Aorta (tissue), 5 donors: ENCODE measurements around the gene FSTL5. TPM values are rescaled to one million over a fixed set of nuclear protein-coding genes. Genes with fewer than 3 reads are reported as not detected.

Experiments
- ATAC-seq: fragments of 200-7000 bp; cut with Tn5 transposase; one replicate; pipeline ENCODE4 v1.9.1; 2022; ENCODE audit warnings: moderate library complexity; ENCODE audit not compliant: low FRiP score
- DNase-seq, 2 donors: peaks; one replicate each; pipeline ENCODE4 v3.0.0-alpha.2; 2020
- H3K27ac ChIP-seq, 2 donors: one replicate each; pipeline ENCODE4 v1.5.1; 2013; ENCODE audit warnings: low read length in 2 of 2, mild to moderate bottlenecking in 2 of 2, moderate library complexity in 2 of 2, control low read depth in 1 of 2, inconsistent platforms in 1 of 2, low read depth in 1 of 2
- H3K27me3 ChIP-seq, 2 donors: one replicate each; pipeline ENCODE4 v1.6.1; 2013; ENCODE audit warnings: control low read depth in 1 of 2, low read length in 1 of 2, mild to moderate bottlenecking in 1 of 2, moderate library complexity in 1 of 2; ENCODE audit not compliant: insufficient read depth in 2 of 2, control insufficient read depth in 1 of 2
- H3K36me3 ChIP-seq, 2 donors: one replicate each; pipeline ENCODE4 v1.6.1; 2013; ENCODE audit warnings: control low read depth in 1 of 2, low read length in 1 of 2, mild to moderate bottlenecking in 1 of 2; ENCODE audit not compliant: insufficient read depth in 2 of 2, control insufficient read depth in 1 of 2
- H3K4me1 ChIP-seq, 2 donors: one replicate each; pipeline ENCODE4 v1.6.1; 2013; ENCODE audit warnings: low read length in 2 of 2, control low read depth in 1 of 2, mild to moderate bottlenecking in 1 of 2, moderate library complexity in 1 of 2; ENCODE audit not compliant: insufficient read depth in 2 of 2, control insufficient read depth in 1 of 2
- H3K4me3 ChIP-seq, 2 donors: one replicate each; pipeline ENCODE4 v1.5.1; 2013; ENCODE audit warnings: low read length in 2 of 2, control low read depth in 1 of 2, mild to moderate bottlenecking in 1 of 2
- H3K9me3 ChIP-seq: one replicate; pipeline ENCODE4 v1.6.1; 2013; ENCODE audit warnings: mild to moderate bottlenecking, low read length; ENCODE audit not compliant: control insufficient read depth
- WGBS, 2 donors: extraction: QIAGEN DNeasy Blood & Tissue Kit; methylation state at CpG; one replicate each; pipeline ENCODE4 v1.1.7; 2013; 5-methylcytosine and 5-hydroxymethylcytosine counted together
- intact Hi-C, 2 donors: fragments of 100-400 bp; cut with DNase I; formaldehyde crosslinking; loops; one replicate each; pipeline versions ENCODE4 v1.14.2 to v1.15.0; 2022
- polyA plus RNA-seq, 2 donors: library from polyadenylated mRNA; stranded (reverse); fragments of 200-250 nt; gene quantifications; one replicate each; pipeline ENCODE4 v1.2.3, GENCODE V29; 2013
- total RNA-seq, 2 donors: library from RNA; stranded (reverse); fragmentation: NEBNext Ultra II Directional; extraction: Animal tissue kit (Norgen Biotek cat#: 25700); gene quantifications; one replicate each; pipeline ENCODE4 v1.2.1, GENCODE V29; 2021
- donor health status: healthy with polysubstance abuse.
- donor health status: Bipolar disorder and iron deficiency.
- donor health status: DM: no; HTN: no; CAD: no.
- donor health status: DM: no; HTN: no; CAD: no.
- donor health status: DM: yes; HTN: yes; CAD: no.

FSTL5 gene
- total and polyA plus RNA-seq, 4 donors, result 0.45 TPM; not detected in 3

DNA sequence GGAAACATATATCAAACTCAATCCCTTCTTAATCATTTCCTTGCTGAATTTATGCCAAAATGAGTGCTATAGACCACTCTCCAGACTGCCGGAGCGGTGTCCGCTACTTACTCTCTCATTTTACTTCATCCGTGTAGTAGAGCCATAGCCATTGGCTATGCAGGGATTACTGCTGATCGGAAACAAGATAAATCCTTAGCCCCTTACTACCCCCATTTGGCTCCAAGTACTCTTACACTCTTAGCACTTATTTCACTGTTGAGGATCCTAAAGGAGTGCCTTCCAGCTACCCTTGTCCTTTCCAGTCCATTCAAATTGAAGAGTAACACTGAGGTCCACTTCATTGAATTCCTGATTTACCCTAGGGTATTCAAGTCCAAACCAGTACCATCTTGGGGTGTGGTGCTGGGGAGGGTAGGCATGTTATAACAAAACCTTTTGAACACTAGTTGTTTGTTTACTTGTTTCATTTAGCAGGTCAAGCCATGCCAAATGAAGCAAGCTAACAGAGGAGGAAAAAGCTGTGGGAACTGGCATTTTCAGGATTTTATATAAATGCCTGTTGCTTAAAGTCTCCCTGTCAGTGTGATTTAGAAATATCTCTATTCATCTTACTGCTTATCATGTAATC lies 715.1 kb downstream of the FSTL5 start:
- ATAC-seq (no peak), DNase-seq (no peak)
- H3K27ac ChIP-seq, result no peak overlapping the region
- intact Hi-C loops, result no loop called here
- H3K9me3 ChIP-seq, result no peaks in the 10 kb centered on the region
- H3K4me3 ChIP-seq, result no peak overlapping the region
- WGBS, 2 donors, result 11 to 21% methylated on average over 5 of the region's 5 CpGs
- no peaks in the 10 kb centered on the region for H3K27me3 ChIP-seq
- no peaks in the 10 kb centered on the region for H3K36me3 ChIP-seq
- no peaks in the 10 kb centered on the region for H3K4me1 ChIP-seq

DNA sequence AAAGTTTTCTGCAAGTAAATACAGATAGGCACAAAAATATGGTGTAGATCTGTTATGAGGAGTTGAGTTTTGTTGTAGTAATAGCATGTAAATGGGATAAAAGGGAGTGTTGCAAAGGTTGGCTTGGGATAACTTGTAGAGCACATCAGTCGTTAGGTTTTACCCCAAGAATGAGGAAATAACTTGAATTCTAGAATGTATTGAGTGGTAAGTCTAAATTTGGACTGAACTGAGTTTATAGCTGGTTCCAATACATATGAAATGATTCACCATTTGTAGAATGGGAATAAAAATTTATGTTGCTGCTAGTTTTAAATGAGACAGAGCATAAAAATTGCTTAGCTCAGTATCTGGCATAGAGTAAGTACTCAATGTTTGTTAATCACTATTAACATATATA lies 719.2 kb downstream of the FSTL5 start:
- intact Hi-C loops, result no loop called here
- Histone ChIP-seq H3K9me3 (no peaks in the 10 kb centered on the region), H3K27me3 (no peaks in the 10 kb centered on the region), H3K4me1 (no peaks in the 10 kb centered on the region), H3K4me3 (no peak overlapping the region), H3K27ac (no peak overlapping the region), H3K36me3 (no peaks in the 10 kb centered on the region)
- ATAC-seq (no peak), DNase-seq (no peak)
- WGBS, 2 donors, result 37 to 42% methylated on average over 1 of the region's 1 CpG

DNA sequence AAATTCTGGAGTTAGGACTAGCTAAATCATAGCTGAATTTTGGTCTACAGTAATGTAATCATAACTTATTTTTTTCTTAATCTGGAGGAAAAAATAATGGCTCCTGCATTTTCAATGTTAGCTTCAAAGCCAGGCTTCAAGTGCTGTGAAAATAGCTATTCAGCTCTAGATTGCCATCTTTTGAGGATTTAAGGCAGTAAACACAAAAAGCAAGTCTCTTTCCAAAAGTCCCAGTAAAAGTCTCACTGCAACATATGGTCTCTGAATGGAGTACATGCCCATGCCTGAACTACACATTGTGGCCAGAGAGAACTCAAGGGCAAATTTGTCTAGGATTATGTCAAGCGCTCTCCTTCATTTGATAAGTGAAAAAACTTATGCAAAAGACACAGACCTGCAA lies 720.9 kb downstream of the FSTL5 start:
- intact Hi-C loops, result no loop called here
- WGBS, 2 donors, result 80 to 84% methylated on average over 1 of the region's 1 CpG
- H3K4me3 ChIP-seq, result no peak overlapping the region
- H3K36me3 ChIP-seq, result no peaks in the 10 kb centered on the region
- H3K27me3 ChIP-seq, result no peaks in the 10 kb centered on the region
- H3K4me1 ChIP-seq, result no peaks in the 10 kb centered on the region
- no peak for DNase-seq
- no peak for ATAC-seq
- H3K27ac ChIP-seq, result no peak overlapping the region
- H3K9me3 ChIP-seq, result no peaks in the 10 kb centered on the region

DNA sequence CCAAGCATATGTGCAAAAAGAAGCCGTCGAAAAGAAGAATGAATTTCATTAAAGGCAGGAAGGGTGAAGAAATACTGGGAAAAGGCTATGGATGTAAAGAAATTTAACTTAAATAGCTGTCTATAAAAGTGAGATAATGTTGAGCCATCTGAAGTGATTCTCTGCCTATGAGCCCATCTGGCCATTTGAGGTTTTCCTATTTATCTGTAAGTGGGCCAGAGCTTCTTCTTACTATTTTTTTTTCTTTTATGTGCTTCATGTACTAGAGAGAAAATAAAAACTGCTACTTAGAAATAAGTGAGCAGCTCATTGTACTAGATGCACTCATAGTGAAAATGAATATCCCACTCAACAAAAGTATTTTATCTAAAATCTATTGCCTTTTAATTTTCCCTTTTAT lies 725.7 kb downstream of the FSTL5 start:
- no peak for ATAC-seq
- WGBS, 2 donors, result 88 to 91% methylated on average over 2 of the region's 2 CpGs
- intact Hi-C loops, result no loop called here

DNA sequence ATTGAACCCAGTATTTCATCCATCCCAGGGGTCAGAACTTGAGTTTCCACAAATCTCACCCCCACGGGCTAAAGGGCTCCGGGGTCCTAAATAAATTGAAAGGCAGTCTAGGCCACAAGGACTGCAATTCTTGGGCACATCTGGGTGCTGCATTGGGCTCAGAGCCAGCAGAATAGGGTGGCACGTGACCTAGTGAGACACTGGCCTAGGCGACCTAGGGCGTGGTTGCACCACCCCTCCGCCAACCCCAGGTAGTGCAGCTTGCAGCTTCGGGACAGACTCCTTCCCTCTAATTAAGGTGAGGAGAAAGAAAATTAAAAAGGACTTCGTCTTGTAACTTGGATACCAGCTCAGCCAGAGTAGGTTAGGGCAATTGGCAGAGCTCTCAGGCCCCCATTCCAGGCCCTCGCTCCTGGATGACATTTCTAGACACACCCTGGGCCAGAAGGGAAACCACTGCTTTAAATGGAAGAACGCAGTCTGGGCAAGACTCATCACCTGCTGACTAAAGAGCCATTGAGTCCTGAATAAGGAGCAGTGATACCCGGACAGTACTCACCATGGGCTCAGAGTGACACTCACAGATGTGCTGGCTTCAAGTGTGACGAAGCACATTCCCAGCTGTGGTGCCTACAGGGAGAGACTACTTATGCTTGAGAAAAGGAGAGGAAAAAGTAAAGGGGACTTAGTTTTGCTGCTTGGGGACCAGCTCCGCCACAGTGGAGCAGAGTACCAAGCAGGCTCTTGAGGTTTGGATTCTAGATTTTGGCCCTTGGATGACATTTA lies 735.4 kb downstream of the FSTL5 start:
- no peak for DNase-seq
- WGBS, 2 donors, result 81 to 88% methylated on average over 13 of the region's 13 CpGs
- no peaks in the 10 kb centered on the region for H3K9me3 ChIP-seq
- H3K36me3 ChIP-seq, result no peaks in the 10 kb centered on the region
- intact Hi-C loops, result no loop called here
- H3K27me3 ChIP-seq, result no peaks in the 10 kb centered on the region
- ATAC-seq, result no peak
- no peak overlapping the region for H3K27ac ChIP-seq
- H3K4me1 ChIP-seq, result no peaks in the 10 kb centered on the region
- no peak overlapping the region for H3K4me3 ChIP-seq

More for the DNA sequence above, 725.7 kb downstream of the FSTL5 start:
- Histone ChIP-seq H3K4me3 (no peak overlapping the region), H3K9me3 (no peaks in the 10 kb centered on the region), H3K36me3 (no peaks in the 10 kb centered on the region), H3K27ac (no peak overlapping the region), H3K4me1 (no peaks in the 10 kb centered on the region), H3K27me3 (no peaks in the 10 kb centered on the region)
- no peak for DNase-seq

DNA sequence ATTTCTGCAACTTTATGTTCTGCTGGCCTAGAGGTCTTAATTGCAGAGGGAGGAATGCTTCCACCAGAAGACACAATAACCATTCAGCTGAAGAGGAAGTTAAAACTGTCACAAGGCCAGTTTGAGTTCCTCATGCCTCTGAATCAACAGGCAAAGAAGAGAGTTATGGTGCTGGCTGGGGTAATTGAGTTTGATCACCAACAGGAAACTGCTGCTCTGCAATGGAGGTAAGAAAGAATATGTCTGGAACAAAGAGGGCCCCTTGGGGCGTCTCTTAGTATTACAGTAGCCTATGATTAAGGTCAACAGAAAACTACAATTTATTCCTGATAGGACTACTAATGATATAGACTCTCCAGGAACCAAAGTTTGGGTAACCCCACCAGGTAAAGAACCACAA lies 744.0 kb downstream of the FSTL5 start:
- ATAC-seq, result no peak

DNA sequence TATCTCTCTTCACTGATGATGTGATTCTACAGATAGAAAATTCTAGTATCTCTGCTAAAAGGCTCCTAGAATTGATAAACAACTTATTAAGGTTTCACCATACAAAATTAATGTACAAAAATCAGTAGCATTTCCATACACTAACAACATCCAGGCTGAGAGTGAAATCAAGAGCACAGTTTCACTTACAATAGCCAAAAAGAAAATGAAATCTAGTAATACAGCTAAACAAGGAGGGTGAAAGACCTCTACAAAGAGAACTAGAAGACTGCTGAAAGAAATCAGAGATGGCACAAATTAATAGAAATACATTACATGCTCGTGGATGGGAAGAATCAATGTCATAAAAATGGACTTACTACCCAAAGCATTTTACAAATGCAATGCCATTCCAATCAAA lies 751.9 kb downstream of the FSTL5 start:
- Histone ChIP-seq H3K27me3 (no peaks in the 10 kb centered on the region), H3K4me1 (no peaks in the 10 kb centered on the region), H3K4me3 (no peak overlapping the region), H3K9me3 (no peaks in the 10 kb centered on the region), H3K36me3 (no peaks in the 10 kb centered on the region), H3K27ac (no peak overlapping the region)
- WGBS, 2 donors, result 64 to 76% methylated on average over 1 of the region's 1 CpG
- DNase-seq (no peak), ATAC-seq (no peak)
- intact Hi-C loops, result no loop called here

More for the DNA sequence above, 744.0 kb downstream of the FSTL5 start:
- Histone ChIP-seq H3K4me1 (no peaks in the 10 kb centered on the region), H3K9me3 (peaks cover 1% of the 10 kb centered on the region), H3K4me3 (no peak overlapping the region), H3K27me3 (no peaks in the 10 kb centered on the region), H3K27ac (no peak overlapping the region), H3K36me3 (no peaks in the 10 kb centered on the region)
- DNase-seq, result no peak
- intact Hi-C loops, result no loop called here
- WGBS, 2 donors, result 58 to 76% methylated on average over 1 of the region's 1 CpG

DNA sequence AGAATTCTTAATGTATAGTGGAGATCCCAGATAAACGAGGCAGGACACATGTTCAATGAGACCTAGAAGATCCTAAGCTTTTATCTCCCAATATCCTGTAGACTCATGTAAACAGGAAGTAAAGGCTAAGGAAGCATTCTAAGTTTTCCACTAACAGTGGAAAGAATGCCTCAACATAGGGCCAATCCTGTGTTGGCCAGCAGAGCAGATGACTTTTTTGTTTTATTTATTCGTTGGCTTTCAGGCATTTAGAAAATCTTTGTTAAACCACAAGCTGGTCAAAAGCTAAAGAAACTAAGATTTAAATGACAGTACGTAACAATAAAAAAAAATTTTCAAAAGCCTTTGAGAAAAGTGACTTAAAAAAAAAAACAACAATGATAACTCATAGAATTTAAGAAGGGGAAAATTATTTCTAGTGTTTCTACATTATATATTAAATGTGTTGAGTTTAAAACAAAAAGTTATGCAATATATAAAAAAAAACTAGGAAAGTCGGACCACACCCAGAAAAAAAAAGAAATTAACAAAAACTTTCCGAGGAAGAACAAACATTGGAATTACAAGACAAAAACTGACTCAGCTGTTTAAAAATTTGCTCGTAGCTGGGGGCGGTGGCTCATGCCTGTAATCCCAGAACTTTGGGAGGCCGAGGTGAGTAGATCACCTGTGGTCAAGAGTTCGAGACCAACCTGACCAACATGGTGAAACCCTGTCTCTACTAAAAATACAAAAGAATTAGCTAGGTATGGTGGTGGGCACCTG lies 759.3 kb downstream of the FSTL5 start:
- no peak for DNase-seq
- Histone ChIP-seq H3K4me1 (no peaks in the 10 kb centered on the region), H3K27me3 (no peaks in the 10 kb centered on the region), H3K4me3 (no peak overlapping the region), H3K36me3 (no peaks in the 10 kb centered on the region), H3K9me3 (no peaks in the 10 kb centered on the region), H3K27ac (no peak overlapping the region)
- no peak for ATAC-seq
- WGBS, 2 donors, result 85% methylated on average over 9 of the region's 9 CpGs
- intact Hi-C loops, result no loop called here
